Fibroblast of skin of right quadriceps (primary cell): ENCODE measurements around the gene DAZ1.
"Not testable (repeated sequence)": the region's sequence is repeated elsewhere in the genome, so short reads cannot be mapped to it uniquely, and the experiment has no call there.

Experiments used
- DNase-seq: peaks from one replicate; pipeline ENCODE4 v3.0.0-alpha.2; 2013

Gene DAZ1, protein sequence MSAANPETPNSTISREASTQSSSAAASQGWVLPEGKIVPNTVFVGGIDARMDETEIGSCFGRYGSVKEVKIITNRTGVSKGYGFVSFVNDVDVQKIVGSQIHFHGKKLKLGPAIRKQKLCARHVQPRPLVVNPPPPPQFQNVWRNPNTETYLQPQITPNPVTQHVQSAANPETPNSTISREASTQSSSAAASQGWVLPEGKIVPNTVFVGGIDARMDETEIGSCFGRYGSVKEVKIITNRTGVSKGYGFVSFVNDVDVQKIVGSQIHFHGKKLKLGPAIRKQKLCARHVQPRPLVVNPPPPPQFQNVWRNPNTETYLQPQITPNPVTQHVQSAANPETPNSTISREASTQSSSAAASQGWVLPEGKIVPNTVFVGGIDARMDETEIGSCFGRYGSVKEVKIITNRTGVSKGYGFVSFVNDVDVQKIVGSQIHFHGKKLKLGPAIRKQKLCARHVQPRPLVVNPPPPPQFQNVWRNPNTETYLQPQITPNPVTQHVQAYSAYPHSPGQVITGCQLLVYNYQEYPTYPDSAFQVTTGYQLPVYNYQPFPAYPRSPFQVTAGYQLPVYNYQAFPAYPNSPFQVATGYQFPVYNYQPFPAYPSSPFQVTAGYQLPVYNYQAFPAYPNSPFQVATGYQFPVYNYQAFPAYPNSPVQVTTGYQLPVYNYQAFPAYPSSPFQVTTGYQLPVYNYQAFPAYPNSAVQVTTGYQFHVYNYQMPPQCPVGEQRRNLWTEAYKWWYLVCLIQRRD

DNA sequence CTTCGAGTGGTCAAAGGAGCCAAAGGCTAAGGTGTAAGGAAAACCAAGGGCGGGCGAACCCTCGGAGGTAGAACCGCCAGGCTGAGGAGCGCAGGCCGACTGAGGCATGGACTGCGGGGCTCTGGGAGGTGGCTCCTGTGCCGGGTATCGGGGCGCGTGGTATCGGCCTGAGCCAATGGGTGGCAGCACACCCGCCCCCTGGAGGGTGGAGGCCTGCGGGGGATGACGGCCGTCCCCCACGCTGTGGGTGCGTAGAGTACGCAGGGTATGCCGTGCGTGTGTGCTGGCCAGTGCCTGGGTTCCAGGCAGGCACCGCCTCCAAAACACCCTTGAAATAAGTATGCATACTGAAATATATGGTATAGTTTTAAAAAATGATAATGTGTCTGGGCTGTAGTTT is at the start of gene DAZ1:
Gene DAZ1 (minus strand): TSS at position 101 of the 400 bp plus-strand sequence. CDS start 208 bp downstream, outside the sequence.
- not testable (repeated sequence) for DNase-seq

- DNase-seq = not testable (repeated sequence)
These were observed 20.4 kb upstream of the DAZ1 start, which contains the start of gene DAZ2 for GRCh38 chrY:23219233-23219632. Gene DAZ2 (plus strand): TSS chrY:23219533. CDS start chrY:23219741, 208 bp downstream.

DNA sequence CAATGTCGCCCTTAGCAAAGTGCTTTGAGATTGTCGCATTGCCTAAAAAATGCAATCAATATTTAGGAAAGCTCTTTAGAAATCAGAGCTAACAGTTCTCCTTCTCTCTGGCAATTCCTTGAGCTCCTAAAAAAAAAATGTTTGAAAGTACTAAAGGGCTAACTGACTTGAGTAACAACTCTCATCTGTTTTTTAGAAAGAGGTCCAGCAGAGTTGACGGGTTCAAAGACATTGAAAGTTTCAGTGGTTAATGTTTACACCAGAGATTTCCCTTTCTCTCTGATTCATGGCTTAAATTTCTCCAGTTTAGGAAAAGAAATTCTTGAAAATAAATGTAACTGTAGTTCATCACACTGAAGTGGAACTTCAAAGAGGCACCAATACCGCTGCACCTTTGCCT is 11.9 kb upstream of the DAZ1 start:
- not testable (repeated sequence) for DNase-seq

- not testable (repeated sequence) for DNase-seq
These were observed 11.1 kb upstream of the DAZ1 start for GRCh38 chrY:23209802-23210495.

GRCh38 chrY:23207455-23207854 is 8.6 kb upstream of the DAZ1 start:
- not testable (repeated sequence) for DNase-seq
